Measurements from ENCODE around the gene AKR7A2. TPM values are rescaled to one million over a fixed set of nuclear protein-coding genes. Genes with fewer than 3 reads are reported as not detected.

The AKR7A2 gene
- polyA plus RNA-seq, 1 donor (not counting 4 experiments of a cell fraction or from before 2014, with no cell fraction given), result 21.4 TPM

GRCh38 chr1:19360843-19361610 is 49.1 kb upstream of the AKR7A2 start:
- Histone ChIP-seq H2AFZ (ENCODE audit: control insufficient read depth, low read length) (no peak overlapping the region), H3K4me1 (ENCODE audit: control insufficient read depth, extremely low read depth, insufficient read depth, low read length) (peaks cover 43% of the 10 kb centered on the region), H3K27ac (ENCODE audit: control insufficient read depth, insufficient read depth, low read length) (peak overlapping the region; percentile 70), H3K36me3 (ENCODE audit: control insufficient read depth in 2 of 2, extremely low read depth in 1 of 2, insufficient read depth in 2 of 2, low read length in 2 of 2) (peaks cover 4 to 5% of the 10 kb centered on the region in 2 experiments), H3K27me3 (ENCODE audit: control insufficient read depth, extremely low read depth, insufficient read depth, low read length) (no peaks in the 10 kb centered on the region), H3K9ac (ENCODE audit: control insufficient read depth, extremely low read depth, insufficient read depth, low read length) (peak overlapping the region; percentile 48), H3K4me2 (ENCODE audit: control insufficient read depth, extremely low read depth, insufficient read depth, low read depth, low read length) (peak overlapping the region; percentile 83), H3K9me1 (ENCODE audit: control insufficient read depth, extremely low read depth, insufficient read depth, low read length) (no peaks in the 10 kb centered on the region), H4K20me1 (ENCODE audit: control insufficient read depth, extremely low read depth, insufficient read depth, low read length) (no peaks in the 10 kb centered on the region), H3K4me3 (ENCODE audit: control insufficient read depth in 2 of 3, extremely low read depth in 1 of 3, insufficient read depth in 2 of 3, low read depth in 1 of 3, low read length in 3 of 3) (peak overlapping the region in 2 of 3 experiments; percentile 44 to 48), H3K9me3 (ENCODE audit: control insufficient read depth, low read depth, low read length) (no peaks in the 10 kb centered on the region), H3K79me2 (ENCODE audit: control insufficient read depth, insufficient read depth, low read length) (peaks cover 39% of the 10 kb centered on the region)
- TF ChIP-seq EZH2 (IDR thresholded peaks at IDR 0.05; ENCODE audit: low read length) (no peak), CTCF (optimal IDR thresholded peaks at IDR 0.05 in 1 of 3, IDR thresholded peaks at IDR 0.05 in 1 of 3, conservative IDR thresholded peaks at IDR 0.05 in 1 of 3; ENCODE audit: extremely low read depth in 1 of 3, insufficient read depth in 2 of 3, low read length in 3 of 3) (peak in 1 of 3 experiments; percentile 64)
- DNase-seq (ENCODE audit: low read depth, low spot score) (peak; percentile 89), FAIRE-seq (peak; percentile 98)
- dilution Hi-C loops (cut with MboI; ENCODE audit: extremely low pct_ligation_motif_present, low sequenced_read_pairs), result no loop called here

- H4K20me1 ChIP-seq (ENCODE audit: control insufficient read depth, extremely low read depth, insufficient read depth, low read length), result no peaks in the 10 kb centered on the region
- no peak for TF ChIP-seq CTCF (optimal IDR thresholded peaks at IDR 0.05 in 1 of 3, IDR thresholded peaks at IDR 0.05 in 1 of 3, conservative IDR thresholded peaks at IDR 0.05 in 1 of 3; ENCODE audit: extremely low read depth in 1 of 3, insufficient read depth in 2 of 3, low read length in 3 of 3)
- TF ChIP-seq EZH2 (IDR thresholded peaks at IDR 0.05; ENCODE audit: low read length), result no peak
- peaks cover 37% of the 10 kb centered on the region for H3K79me2 ChIP-seq (ENCODE audit: control insufficient read depth, insufficient read depth, low read length)
- no peak overlapping the region for H2AFZ ChIP-seq (ENCODE audit: control insufficient read depth, low read length)
- peaks cover 39% of the 10 kb centered on the region for H3K4me1 ChIP-seq (ENCODE audit: control insufficient read depth, extremely low read depth, insufficient read depth, low read length)
- dilution Hi-C loops (cut with MboI; ENCODE audit: extremely low pct_ligation_motif_present, low sequenced_read_pairs), result no loop called here
- no peaks in the 10 kb centered on the region for H3K9me1 ChIP-seq (ENCODE audit: control insufficient read depth, extremely low read depth, insufficient read depth, low read length)
- no peak for DNase-seq (ENCODE audit: low read depth, low spot score)
- H3K27ac ChIP-seq (ENCODE audit: control insufficient read depth, insufficient read depth, low read length), result peak overlapping the region; percentile 59
- H3K27me3 ChIP-seq (ENCODE audit: control insufficient read depth, extremely low read depth, insufficient read depth, low read length), result no peaks in the 10 kb centered on the region
- peak overlapping the region in 2 of 3 experiments; percentile 44 to 48 for H3K4me3 ChIP-seq (ENCODE audit: control insufficient read depth in 2 of 3, extremely low read depth in 1 of 3, insufficient read depth in 2 of 3, low read depth in 1 of 3, low read length in 3 of 3)
- H3K9me3 ChIP-seq (ENCODE audit: control insufficient read depth, low read depth, low read length), result no peaks in the 10 kb centered on the region
- peak overlapping the region; percentile 33 for H3K9ac ChIP-seq (ENCODE audit: control insufficient read depth, extremely low read depth, insufficient read depth, low read length)
- peaks cover 9 to 10% of the 10 kb centered on the region in 2 experiments for H3K36me3 ChIP-seq (ENCODE audit: control insufficient read depth in 2 of 2, extremely low read depth in 1 of 2, insufficient read depth in 2 of 2, low read length in 2 of 2)
- FAIRE-seq, result peak; percentile 67
- H3K4me2 ChIP-seq (ENCODE audit: control insufficient read depth, extremely low read depth, insufficient read depth, low read depth, low read length), result peak overlapping the region; percentile 83
Observed at GRCh38 chr1:19360432-19360831, 48.5 kb upstream of the AKR7A2 start.
